Gastroesophageal sphincter (tissue), 3 donors: Measurements from ENCODE around the gene MAML3.

Source experiments
- CTCF ChIP-seq, 4 experiments: fragments of 200-600 bp in 2 of 4; fragments of 450-650 bp in 2 of 4; sonication (generic) in 1 of 4; IDR thresholded peaks; one replicate each; pipeline ENCODE4 v1.5.1; 2017 to 2019; ENCODE audit warnings: antibody characterized with exemption in 4 of 4, mild to moderate bottlenecking in 2 of 4, moderate library complexity in 2 of 4
- EP300 ChIP-seq: sonication (generic); formaldehyde crosslinking; IDR thresholded peaks from one replicate; pipeline ENCODE4 v1.6.1; 2017; ENCODE audit warnings: antibody characterized with exemption, mild to moderate bottlenecking
- POLR2A ChIP-seq, 2 donors: fragments of 450-650 bp; IDR thresholded peaks; one replicate each; pipeline ENCODE4 v1.6.1; 2017; ENCODE audit warnings: antibody characterized with exemption in 2 of 2, mild to moderate bottlenecking in 2 of 2, moderate library complexity in 1 of 2
- POLR2AphosphoS5 ChIP-seq: sonication (generic); formaldehyde crosslinking; IDR thresholded peaks from one replicate; pipeline ENCODE4 v1.6.1; 2017; ENCODE audit warnings: antibody characterized with exemption

DNA sequence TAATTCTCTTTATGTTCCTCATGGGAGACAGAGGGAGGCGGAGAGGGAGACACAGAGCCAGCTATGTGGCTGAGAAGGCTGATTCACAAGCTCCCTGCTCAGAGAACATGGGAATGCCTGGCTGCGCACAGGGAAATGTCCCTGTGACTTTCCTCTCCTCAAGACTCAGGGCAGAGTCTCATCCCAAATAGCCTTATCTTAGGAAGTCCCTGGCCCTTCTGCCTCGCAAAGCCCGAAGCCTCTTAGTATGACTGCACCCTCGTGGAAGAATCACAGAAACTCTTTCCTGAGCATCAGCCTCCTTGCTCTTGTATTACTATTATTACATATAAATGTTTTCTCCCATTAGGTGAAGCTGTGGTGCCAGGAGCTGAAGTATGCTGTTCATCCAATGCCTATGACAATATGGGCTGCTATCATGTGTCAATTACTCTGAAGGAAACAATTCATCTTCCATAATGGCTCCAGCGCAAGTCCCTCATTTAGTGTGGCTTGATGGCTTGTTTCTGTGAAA lies 257.8 kb downstream of the MAML3 start:
- no peak for TF ChIP-seq CTCF (IDR thresholded peaks at IDR 0.05)
- TF ChIP-seq POLR2A (IDR thresholded peaks at IDR 0.05), result no peak
- TF ChIP-seq POLR2AphosphoS5, result no peak
- TF ChIP-seq EP300, result no peak
